Measurements from ENCODE around the gene TBX15. TPM values are rescaled to one million over a fixed set of nuclear protein-coding genes. Genes with fewer than 3 reads are reported as not detected.

TBX15 gene
- total and polyA plus RNA-seq, 4 experiments from 2014 or later: 0.05 TPM; not detected in 3

DNA sequence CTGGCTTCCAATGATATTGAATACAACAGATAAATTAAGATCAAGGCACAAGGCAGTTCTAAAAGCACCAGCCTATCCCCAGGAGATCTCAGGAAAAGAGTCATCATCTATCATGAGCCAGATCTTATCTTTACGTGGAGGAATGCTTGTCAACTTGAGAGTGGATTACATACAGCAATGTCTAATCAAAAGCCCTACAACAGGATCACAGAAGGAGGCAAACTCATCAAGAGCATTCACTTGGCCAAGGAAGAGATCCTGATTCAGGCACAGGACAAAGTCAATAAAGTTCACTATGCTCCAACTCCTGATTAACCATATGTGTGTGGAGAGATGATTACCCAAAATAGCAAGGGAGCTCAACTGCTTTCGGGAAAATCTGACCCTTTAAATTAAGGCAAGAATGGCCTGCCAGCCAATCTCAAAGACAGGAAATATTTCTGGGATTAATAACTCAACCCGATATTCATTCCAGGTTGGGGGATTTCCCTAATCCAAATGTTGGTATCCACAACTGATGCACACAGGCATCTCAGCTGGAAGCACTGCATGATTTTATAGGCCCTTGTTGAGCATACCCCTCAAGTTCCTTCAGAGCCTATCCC, 33.7 kb downstream of the TBX15 start:
- Mint-ChIP-seq H3K4me1 (no peaks in the 10 kb centered on the region), H3K4me3 (no peak overlapping the region), H3K27me3 (no peaks in the 10 kb centered on the region), H3K9me3 (peaks cover 0 to 7% (median 4%) of the 10 kb centered on the region in 8 donors), H3K36me3 (peaks cover 0 to 1% of the 10 kb centered on the region in 2 donors), H3K27ac (no peak overlapping the region)
- DNase-seq: no peak
- H3K27ac ChIP-seq (ENCODE audit: low read depth, low read length): no peak overlapping the region
- no peaks in the 10 kb centered on the region for H3K36me3 ChIP-seq (ENCODE audit: insufficient read depth, low read length)
- no peaks in the 10 kb centered on the region for H3K9me3 ChIP-seq (ENCODE audit: control insufficient read depth in 1 of 2, low read length in 2 of 2)
- no peaks in the 10 kb centered on the region for H3K4me1 ChIP-seq (ENCODE audit: insufficient read depth, low read length)
- H3K4me3 ChIP-seq (ENCODE audit: low read length in 2 of 2): no peak overlapping the region
- ChIA-PET CTCF (ENCODE audit: partially characterized antibody) (no interaction called here), POLR2A (ENCODE audit: partially characterized antibody) (no interaction called here)
- no peaks in the 10 kb centered on the region for H3K27me3 ChIP-seq (ENCODE audit: insufficient read depth, low read length)
- intact Hi-C loops (cut with micrococcal nuclease): no loop called here

DNA sequence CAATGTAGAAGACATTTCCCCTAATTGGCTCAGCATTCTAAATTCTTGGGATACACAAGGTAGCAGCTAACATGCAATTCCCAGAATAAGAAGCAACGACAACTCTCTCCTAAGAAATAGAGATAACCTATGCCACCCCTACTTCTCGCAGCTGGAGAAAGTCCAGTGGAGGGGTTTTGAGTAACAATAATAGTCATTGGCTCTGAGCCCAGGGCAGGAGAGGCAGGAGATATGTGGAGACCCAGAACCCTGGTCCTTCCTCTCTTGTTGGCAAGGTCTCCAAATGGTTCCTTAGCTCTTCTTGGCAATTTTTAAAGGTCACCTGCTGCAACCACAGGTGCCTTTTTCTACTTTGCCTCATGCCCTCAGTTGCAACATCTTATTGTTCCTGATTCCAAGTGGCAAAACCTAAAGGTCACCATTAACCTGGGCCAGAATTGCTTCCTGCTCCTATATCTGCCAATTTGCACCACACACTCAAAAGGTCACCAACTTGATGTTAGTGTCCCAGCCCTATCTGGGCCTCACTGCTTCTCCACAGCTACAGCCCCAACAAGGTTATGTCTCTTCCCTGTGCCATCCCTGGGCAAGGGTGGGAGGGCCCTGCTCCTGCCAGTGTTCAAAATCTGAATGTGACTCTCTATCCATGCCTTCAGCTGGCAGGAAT, 36.7 kb downstream of the TBX15 start:
- ChIA-PET POLR2A (ENCODE audit: partially characterized antibody) (no interaction called here), CTCF (ENCODE audit: partially characterized antibody) (no interaction called here)
- H3K4me3 Mint-ChIP-seq: no peak overlapping the region
- H3K4me3 ChIP-seq (ENCODE audit: low read length in 2 of 2): no peak overlapping the region
- H3K27ac Mint-ChIP-seq: no peak overlapping the region
- H3K36me3 Mint-ChIP-seq: no peaks in the 10 kb centered on the region
- peaks cover 0 to 1% of the 10 kb centered on the region in 2 donors for H3K27me3 Mint-ChIP-seq
- no peak overlapping the region for H3K27ac ChIP-seq (ENCODE audit: low read depth, low read length)
- peaks cover 0 to 5% (median 2%) of the 10 kb centered on the region in 8 donors for H3K9me3 Mint-ChIP-seq
- no peaks in the 10 kb centered on the region for H3K4me1 ChIP-seq (ENCODE audit: insufficient read depth, low read length)
- no peaks in the 10 kb centered on the region for H3K27me3 ChIP-seq (ENCODE audit: insufficient read depth, low read length)
- no peaks in the 10 kb centered on the region for H3K36me3 ChIP-seq (ENCODE audit: insufficient read depth, low read length)
- no peak for DNase-seq
- H3K9me3 ChIP-seq (ENCODE audit: control insufficient read depth in 1 of 2, low read length in 2 of 2): no peaks in the 10 kb centered on the region
- H3K4me1 Mint-ChIP-seq: no peaks in the 10 kb centered on the region
- intact Hi-C loops (cut with micrococcal nuclease): no loop called here

DNA sequence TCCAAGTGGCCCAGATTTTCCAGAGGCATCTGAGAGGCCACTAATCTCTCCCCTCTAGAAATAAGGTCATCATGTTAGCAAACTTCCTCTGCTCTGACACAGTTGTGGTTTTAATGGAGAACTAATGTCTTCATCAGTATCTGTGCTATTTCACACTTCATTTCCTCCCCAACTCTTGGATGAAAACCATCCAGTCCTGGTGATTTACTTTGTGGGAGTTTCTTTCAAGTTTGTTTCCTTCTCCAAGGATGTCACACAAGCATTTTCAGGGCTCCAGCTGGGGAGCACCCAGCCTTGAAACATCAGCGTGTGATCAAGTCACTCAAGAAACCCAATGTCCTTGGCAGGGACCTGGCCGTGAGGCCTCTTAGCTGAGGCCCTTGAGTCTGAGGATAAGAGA, 38.8 kb downstream of the TBX15 start:
- DNase-seq: no peak
- Mint-ChIP-seq H3K4me3 (no peak overlapping the region), H3K9me3 (peaks cover 0 to 5% (median 1%) of the 10 kb centered on the region in 8 donors), H3K36me3 (no peaks in the 10 kb centered on the region), H3K4me1 (no peaks in the 10 kb centered on the region), H3K27me3 (peaks cover 0 to 1% of the 10 kb centered on the region in 2 donors), H3K27ac (no peak overlapping the region)
- no peak overlapping the region for H3K4me3 ChIP-seq (ENCODE audit: low read length in 2 of 2)
- POLR2A ChIA-PET (ENCODE audit: partially characterized antibody): no interaction called here
- intact Hi-C loops (cut with micrococcal nuclease): no loop called here
- H3K27ac ChIP-seq (ENCODE audit: low read depth, low read length): no peak overlapping the region
- no peaks in the 10 kb centered on the region for H3K4me1 ChIP-seq (ENCODE audit: insufficient read depth, low read length)
- CTCF ChIA-PET (ENCODE audit: partially characterized antibody): no interaction called here
- no peaks in the 10 kb centered on the region for H3K27me3 ChIP-seq (ENCODE audit: insufficient read depth, low read length)
- H3K9me3 ChIP-seq (ENCODE audit: control insufficient read depth in 1 of 2, low read length in 2 of 2): no peaks in the 10 kb centered on the region
- H3K36me3 ChIP-seq (ENCODE audit: insufficient read depth, low read length): no peaks in the 10 kb centered on the region

DNA sequence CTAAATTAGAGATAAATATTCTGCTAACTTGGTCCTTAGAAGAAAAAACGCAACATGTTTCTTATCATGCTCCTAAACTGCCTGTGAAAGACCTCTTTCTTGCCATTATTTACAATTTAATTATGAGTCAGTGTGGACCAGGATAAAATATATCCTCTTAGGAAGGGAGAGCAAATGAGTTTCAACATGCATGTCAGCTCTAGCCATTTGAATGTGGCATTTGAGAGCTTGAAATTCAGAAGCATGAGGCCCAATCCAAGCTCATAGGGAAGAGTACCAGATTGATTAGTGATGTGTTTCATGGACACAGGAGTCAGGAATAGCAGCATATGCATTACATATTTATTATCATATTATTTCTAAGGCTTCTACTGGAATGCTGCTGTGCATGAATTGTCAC, 39.3 kb downstream of the TBX15 start:
- Histone ChIP-seq H3K27me3 (ENCODE audit: insufficient read depth, low read length) (no peaks in the 10 kb centered on the region), H3K36me3 (ENCODE audit: insufficient read depth, low read length) (no peaks in the 10 kb centered on the region), H3K4me1 (ENCODE audit: insufficient read depth, low read length) (no peaks in the 10 kb centered on the region), H3K27ac (ENCODE audit: low read depth, low read length) (no peak overlapping the region), H3K9me3 (ENCODE audit: control insufficient read depth in 1 of 2, low read length in 2 of 2) (no peaks in the 10 kb centered on the region), H3K4me3 (ENCODE audit: low read length in 2 of 2) (no peak overlapping the region)
- Mint-ChIP-seq H3K27ac (no peak overlapping the region), H3K27me3 (peaks cover 0 to 1% of the 10 kb centered on the region in 2 donors), H3K4me3 (no peak overlapping the region), H3K36me3 (no peaks in the 10 kb centered on the region), H3K9me3 (peaks cover 0 to 5% (median 0%) of the 10 kb centered on the region in 8 donors), H3K4me1 (no peaks in the 10 kb centered on the region)
- ChIA-PET POLR2A (ENCODE audit: partially characterized antibody) (no interaction called here), CTCF (ENCODE audit: partially characterized antibody) (no interaction called here)
- no peak for DNase-seq
- intact Hi-C loops (cut with micrococcal nuclease): no loop called here

DNA sequence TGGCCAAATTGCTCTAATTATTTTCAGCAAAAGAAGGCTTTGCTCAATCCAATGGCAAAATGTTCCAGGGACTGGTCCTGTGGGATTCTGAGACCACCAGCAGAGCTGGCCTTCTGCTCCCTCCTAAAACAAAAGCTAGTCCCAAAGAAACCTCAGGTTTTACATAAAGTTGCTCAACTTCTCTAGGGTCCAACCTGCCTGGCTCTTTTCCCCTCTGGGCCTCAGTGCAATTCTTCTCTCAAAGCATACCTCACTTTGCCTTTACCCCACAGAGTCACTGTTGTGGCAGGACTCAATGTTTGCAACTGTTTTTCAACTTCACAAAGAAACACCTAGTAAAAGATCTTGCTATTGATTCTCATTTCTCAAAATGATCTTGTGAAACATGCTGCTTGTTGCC, 39.8 kb downstream of the TBX15 start:
- H3K9me3 Mint-ChIP-seq: peaks cover 0 to 5% (median under 1%) of the 10 kb centered on the region in 8 donors
- no peak for DNase-seq
- intact Hi-C loops (cut with micrococcal nuclease): no loop called here
- no peaks in the 10 kb centered on the region for H3K4me1 Mint-ChIP-seq
- no peaks in the 10 kb centered on the region for H3K27me3 ChIP-seq (ENCODE audit: insufficient read depth, low read length)
- H3K4me3 ChIP-seq (ENCODE audit: low read length in 2 of 2): no peak overlapping the region
- H3K4me1 ChIP-seq (ENCODE audit: insufficient read depth, low read length): no peaks in the 10 kb centered on the region
- H3K27ac Mint-ChIP-seq: no peak overlapping the region
- no peak overlapping the region for H3K27ac ChIP-seq (ENCODE audit: low read depth, low read length)
- ChIA-PET CTCF (ENCODE audit: partially characterized antibody) (no interaction called here), POLR2A (ENCODE audit: partially characterized antibody) (no interaction called here)
- no peak overlapping the region for H3K4me3 Mint-ChIP-seq
- peaks cover 0 to 1% of the 10 kb centered on the region in 2 donors for H3K27me3 Mint-ChIP-seq
- no peaks in the 10 kb centered on the region for H3K9me3 ChIP-seq (ENCODE audit: control insufficient read depth in 1 of 2, low read length in 2 of 2)
- H3K36me3 Mint-ChIP-seq: no peaks in the 10 kb centered on the region
- H3K36me3 ChIP-seq (ENCODE audit: insufficient read depth, low read length): no peaks in the 10 kb centered on the region

DNA sequence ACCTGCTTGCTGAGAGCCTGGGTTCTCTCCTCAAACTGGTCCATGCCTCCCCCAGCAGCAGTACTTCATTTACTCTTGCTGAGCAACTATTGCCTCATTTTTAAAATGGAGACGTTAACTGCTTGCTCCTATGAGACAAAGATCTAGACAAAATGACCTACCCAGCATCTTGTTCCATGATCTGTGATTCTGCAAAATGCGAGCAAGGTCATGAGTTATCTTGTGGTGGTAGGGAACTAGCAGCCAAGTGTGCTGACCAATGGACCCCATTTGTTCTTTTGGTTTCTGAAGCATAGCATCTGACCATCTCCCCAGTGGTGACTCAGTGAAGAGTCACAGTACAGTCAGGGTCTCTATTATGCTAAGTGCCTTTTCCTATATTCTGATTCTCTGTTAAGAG, 40.4 kb downstream of the TBX15 start:
- H3K27me3 Mint-ChIP-seq: peaks cover 0 to 1% of the 10 kb centered on the region in 2 donors
- POLR2A ChIA-PET (ENCODE audit: partially characterized antibody): no interaction called here
- H3K9me3 ChIP-seq (ENCODE audit: control insufficient read depth in 1 of 2, low read length in 2 of 2): no peaks in the 10 kb centered on the region
- CTCF ChIA-PET (ENCODE audit: partially characterized antibody): no interaction called here
- no peaks in the 10 kb centered on the region for H3K36me3 ChIP-seq (ENCODE audit: insufficient read depth, low read length)
- H3K36me3 Mint-ChIP-seq: no peaks in the 10 kb centered on the region
- no peak overlapping the region for H3K27ac ChIP-seq (ENCODE audit: low read depth, low read length)
- H3K9me3 Mint-ChIP-seq: peaks cover 0 to 8% (median under 1%) of the 10 kb centered on the region in 8 donors
- no peaks in the 10 kb centered on the region for H3K4me1 Mint-ChIP-seq
- no peaks in the 10 kb centered on the region for H3K4me1 ChIP-seq (ENCODE audit: insufficient read depth, low read length)
- no peak overlapping the region for H3K4me3 ChIP-seq (ENCODE audit: low read length in 2 of 2)
- H3K27me3 ChIP-seq (ENCODE audit: insufficient read depth, low read length): no peaks in the 10 kb centered on the region
- no peak for DNase-seq
- no peak overlapping the region for H3K4me3 Mint-ChIP-seq
- no peak overlapping the region for H3K27ac Mint-ChIP-seq
- intact Hi-C loops (cut with micrococcal nuclease): no loop called here

DNA sequence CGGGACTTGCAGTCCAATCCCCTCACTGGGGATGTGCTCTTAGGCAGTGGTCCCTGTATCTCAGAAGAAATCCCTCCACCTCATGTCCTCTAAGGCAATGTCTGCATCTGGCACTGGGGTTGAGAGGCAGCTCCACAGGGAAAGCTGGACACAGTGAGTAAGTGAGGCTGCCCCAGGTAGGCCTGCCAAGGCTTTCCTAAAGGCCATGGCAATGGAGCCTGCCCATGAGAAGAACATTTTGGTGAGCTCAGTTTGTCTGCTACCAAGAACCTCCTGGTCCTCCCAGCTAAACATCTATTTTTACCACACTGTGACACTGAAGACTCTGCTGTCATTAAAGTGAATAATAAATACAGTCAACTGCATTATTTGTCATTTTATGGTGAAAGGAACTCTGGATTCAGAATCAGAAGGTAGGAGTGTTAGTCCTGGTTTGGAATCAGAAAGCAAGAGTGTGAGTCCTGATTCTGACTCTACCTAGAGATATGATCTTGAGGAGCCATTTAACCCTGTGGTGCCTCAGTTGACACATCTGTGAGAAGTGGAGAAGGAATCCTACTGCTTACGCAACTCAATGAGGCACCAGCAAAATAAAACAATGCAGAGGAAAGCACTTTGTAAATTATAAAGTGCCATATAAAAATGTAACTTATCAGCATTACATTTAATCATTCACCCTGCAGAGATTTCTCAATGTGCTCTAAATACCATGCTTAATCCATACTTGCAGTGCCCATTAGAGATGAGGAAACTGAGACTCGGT, 41.0 kb downstream of the TBX15 start:
- intact Hi-C loops (cut with micrococcal nuclease): no loop called here
- Histone ChIP-seq H3K4me3 (ENCODE audit: low read length in 2 of 2) (no peak overlapping the region), H3K27me3 (ENCODE audit: insufficient read depth, low read length) (no peaks in the 10 kb centered on the region), H3K4me1 (ENCODE audit: insufficient read depth, low read length) (no peaks in the 10 kb centered on the region), H3K36me3 (ENCODE audit: insufficient read depth, low read length) (no peaks in the 10 kb centered on the region), H3K27ac (ENCODE audit: low read depth, low read length) (no peak overlapping the region), H3K9me3 (ENCODE audit: control insufficient read depth in 1 of 2, low read length in 2 of 2) (no peaks in the 10 kb centered on the region)
- H3K27ac Mint-ChIP-seq: no peak overlapping the region
- H3K27me3 Mint-ChIP-seq: peaks cover 0 to 1% of the 10 kb centered on the region in 2 donors
- no peak overlapping the region for H3K4me3 Mint-ChIP-seq
- H3K4me1 Mint-ChIP-seq: no peaks in the 10 kb centered on the region
- no peak for DNase-seq
- H3K36me3 Mint-ChIP-seq: no peaks in the 10 kb centered on the region
- ChIA-PET CTCF (ENCODE audit: partially characterized antibody) (no interaction called here), POLR2A (ENCODE audit: partially characterized antibody) (no interaction called here)
- peaks cover 0 to 8% (median under 1%) of the 10 kb centered on the region in 8 donors for H3K9me3 Mint-ChIP-seq
